ENCODE measurements around the gene FOXO3.
"Not testable (repeated sequence)": the region's sequence is repeated elsewhere in the genome, so short reads cannot be mapped to it uniquely, and the experiment has no call there.

The FOXO3 gene

GRCh38 chr6:108560463-108561308, at the start of gene FOXO3:
TSS of gene FOXO3 (plus strand) at chr6:108560917. CDS start at chr6:108561209, 292 bp downstream.
- peak; percentile 89 for DNase-seq (ENCODE audit: low read depth)

DNA sequence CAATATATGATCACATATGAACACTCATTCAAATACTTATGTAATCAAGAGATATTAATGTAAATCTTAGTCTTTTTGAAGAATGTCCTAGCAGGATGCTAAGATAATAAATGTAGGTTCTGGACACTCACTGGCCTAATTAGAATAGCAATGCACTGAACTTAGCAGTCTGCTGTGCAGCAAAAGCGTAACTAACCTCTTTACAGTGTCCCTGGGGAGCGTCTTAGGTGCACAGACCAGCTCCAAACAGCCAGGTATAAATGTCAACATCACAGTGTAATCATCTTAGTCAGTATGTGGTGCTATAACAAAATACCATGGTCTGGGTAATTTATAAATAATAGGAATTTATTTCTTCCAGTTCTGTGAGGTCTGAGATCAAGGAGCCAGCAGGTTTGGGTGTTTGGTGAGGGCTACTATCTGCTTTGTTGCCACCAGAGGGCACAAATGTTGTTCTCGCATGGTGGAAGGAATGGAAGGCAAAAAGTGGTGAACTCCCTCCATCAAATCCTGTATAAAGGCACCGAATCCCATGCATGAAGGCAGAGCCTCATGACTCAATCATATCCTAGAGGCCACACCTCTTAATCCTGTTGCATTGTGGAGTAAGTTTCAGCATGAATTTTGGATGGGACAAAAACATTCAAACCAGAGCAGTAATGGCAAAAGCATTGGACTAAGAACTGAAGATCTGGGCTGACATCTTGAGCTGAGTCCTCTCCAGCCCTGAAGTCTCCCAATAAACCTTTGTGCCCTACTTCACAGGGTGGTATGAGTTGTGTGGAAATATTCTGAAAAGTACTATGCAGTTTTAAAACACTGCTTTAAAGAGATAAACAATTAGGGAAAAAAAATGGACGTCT, 41.8 kb upstream of the FOXO3 start:
- DNase-seq (ENCODE audit: low read depth), result peak; percentile 55

DNA sequence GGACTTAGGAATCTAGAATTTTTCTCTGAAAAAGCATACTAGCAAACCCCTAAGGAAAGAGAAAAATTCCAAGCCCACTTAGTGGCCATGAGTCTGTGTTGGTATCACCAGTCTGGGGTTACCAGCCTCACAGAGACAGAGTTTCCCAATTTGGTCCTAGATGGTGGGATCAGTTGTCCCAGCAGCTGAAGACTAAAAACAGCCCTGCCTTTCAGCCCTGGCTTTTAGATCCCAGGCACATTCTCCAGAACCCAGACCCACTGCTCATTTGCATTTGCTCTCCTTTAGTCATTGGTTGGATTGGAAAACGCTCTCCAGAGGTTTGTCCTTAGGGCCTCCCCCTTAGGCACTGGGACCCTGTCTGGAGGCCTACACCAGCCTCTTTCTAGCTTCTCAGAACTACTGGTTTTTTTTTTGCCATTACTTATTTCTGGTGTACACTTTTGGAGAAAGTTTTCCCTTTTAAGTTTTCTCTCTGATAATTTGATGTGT, 39.1 kb upstream of the FOXO3 start:
- DNase-seq (ENCODE audit: low read depth), result no peak

- no peak for DNase-seq (ENCODE audit: low read depth)
Observed at GRCh38 chr6:108523697-108524096, 37.0 kb upstream of the FOXO3 start.

GRCh38 chr6:108524528-108525248, 36.0 kb upstream of the FOXO3 start:
- no peak for DNase-seq (ENCODE audit: low read depth)

GRCh38 chr6:108526739-108527174, 34.0 kb upstream of the FOXO3 start:
- peak; percentile 68 for DNase-seq (ENCODE audit: low read depth)

GRCh38 chr6:108528878-108529277, 31.8 kb upstream of the FOXO3 start:
- no peak for DNase-seq (ENCODE audit: low read depth)

DNA sequence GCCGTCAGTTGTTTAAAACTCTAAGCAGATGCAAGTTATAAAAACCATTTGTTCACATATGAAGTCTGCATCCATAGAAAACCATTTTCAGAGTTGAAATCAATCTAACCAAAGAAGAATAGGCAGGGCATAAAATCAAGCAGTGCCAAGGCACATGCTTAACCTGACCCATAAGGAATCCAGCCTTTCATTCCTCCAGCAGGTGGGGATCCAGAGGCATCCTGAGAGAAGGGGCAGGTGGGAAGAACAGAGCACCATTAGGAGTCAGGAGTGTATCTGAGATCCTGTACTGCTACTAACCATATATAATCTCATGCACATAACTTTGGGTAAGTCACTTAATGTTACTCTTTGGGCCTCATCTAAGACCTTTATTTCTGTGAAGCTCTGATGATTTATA, 29.4 kb upstream of the FOXO3 start:
- no peak for DNase-seq (ENCODE audit: low read depth)

- no peak for DNase-seq (ENCODE audit: low read depth)
Observed at GRCh38 chr6:108535114-108535742, 25.5 kb upstream of the FOXO3 start.

DNA sequence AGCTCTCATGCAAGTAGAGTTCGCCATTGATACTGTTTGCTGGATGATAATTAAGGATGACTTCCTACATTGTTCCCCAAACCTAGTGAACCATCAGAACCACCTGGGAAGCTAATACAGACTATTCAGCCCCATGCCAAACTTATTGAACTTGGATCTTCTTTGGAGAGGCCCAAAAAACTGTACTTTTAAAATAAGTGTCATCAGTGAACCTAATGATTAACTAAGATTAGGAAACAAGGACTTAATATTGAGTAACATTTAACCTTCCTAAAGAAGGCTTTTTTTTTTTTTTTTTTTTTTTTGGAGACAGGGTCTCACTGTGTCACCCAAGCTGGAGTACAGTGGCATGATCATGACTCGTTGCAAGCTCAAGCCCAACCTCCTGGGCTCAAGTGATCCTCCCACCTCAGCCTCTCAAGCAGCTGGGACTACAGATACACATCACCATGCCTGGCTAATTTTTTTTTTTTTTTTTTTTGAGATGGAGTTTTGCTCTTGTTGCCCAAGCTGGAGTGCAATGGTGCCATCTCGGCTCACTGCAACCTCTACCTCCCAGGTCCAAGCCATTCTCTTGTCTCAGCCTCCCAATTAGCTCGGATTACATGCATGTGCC, 24.7 kb upstream of the FOXO3 start:
- not testable (repeated sequence) for DNase-seq (ENCODE audit: low read depth)

DNA sequence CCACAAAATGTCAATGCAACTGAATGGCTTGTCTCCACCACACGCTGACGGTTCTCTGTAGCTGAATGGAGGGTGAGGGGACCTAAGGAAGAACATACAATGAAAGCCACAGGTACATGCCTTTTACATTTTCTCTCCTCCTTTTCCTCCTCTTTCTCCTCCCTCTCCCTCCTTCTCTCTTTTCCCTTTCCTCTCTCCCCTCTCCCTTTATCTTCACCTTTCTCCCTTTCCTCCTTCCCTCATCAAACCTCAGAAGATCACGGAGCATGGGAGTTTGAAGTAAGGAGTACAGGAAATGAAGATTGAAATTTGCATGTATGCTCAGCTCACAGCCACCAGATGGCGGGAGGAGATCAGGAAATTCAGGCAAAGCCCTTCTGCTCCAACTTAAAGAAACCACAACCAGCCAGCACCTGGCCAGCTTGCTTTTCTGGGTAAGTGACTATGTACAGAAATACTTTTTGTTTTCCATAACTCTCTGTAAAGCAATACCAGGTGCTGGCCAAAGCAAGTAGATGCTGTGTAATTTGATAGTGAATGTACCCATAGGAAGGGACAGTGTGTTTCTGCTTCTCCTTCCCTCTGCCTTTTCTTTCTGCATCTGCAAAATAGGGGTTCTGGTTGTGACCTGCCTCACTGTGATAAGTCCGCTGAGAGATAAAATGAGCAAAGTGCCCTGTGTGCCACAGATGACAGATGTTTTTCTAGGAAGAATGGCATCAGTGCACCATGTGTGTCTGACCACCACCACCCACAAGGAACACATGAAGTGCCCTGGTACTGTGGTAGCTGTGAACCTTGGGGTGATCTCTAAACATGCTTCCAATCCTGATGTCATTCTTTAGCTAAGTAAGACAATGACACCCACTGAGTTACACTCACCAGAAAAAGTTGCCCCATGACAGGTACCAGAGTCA, 18.6 kb upstream of the FOXO3 start:
- peak; percentile 81 for DNase-seq (ENCODE audit: low read depth)

DNA sequence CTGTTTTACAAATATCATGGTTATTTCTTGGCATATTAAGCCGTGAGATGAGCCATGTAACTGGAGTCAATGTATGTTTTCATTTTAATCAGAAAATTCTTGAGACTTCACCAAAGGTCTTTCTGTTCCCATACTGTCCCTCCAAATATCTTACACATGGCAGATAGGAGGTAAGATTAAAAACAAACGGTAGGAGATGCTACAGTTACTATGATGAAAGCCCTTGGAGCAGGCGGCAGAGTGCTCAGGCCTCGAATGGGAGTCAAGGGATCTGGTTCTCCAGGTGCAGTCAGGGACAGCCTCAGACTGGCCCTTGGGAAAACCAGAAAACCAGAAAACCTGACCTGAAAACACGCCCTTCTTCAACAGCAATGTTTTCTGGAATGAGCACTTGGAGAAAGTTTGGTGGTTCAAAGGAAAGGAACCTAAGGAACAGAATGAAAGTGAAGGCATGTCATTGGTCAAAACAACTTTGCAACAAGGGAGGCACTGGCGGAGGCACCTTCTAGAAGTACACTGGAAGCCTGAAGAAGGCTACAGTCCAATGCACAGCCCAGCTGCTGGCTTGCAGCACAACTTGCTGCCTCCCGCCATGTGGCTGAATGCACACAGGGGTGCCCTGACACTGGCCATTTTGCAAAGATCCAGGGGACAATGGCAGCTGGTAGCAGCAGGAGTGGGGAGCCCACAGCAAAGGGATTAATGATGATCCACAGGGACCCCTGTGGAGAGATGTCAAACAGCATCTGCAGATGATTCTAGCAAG, 17.4 kb upstream of the FOXO3 start:
- no peak for DNase-seq (ENCODE audit: low read depth)

GRCh38 chr6:108544606-108545005, 16.1 kb upstream of the FOXO3 start:
- DNase-seq (ENCODE audit: low read depth), result no peak

- no peak for DNase-seq (ENCODE audit: low read depth)
Observed at GRCh38 chr6:108546079-108547049, 14.4 kb upstream of the FOXO3 start.

GRCh38 chr6:108549241-108549640, 11.5 kb upstream of the FOXO3 start:
- DNase-seq (ENCODE audit: low read depth), result no peak

GRCh38 chr6:108549741-108550140, 11.0 kb upstream of the FOXO3 start:
- peak; percentile 29 for DNase-seq (ENCODE audit: low read depth)

- DNase-seq (ENCODE audit: low read depth), result no peak
Observed at GRCh38 chr6:108550256-108550655, 10.5 kb upstream of the FOXO3 start.

DNA sequence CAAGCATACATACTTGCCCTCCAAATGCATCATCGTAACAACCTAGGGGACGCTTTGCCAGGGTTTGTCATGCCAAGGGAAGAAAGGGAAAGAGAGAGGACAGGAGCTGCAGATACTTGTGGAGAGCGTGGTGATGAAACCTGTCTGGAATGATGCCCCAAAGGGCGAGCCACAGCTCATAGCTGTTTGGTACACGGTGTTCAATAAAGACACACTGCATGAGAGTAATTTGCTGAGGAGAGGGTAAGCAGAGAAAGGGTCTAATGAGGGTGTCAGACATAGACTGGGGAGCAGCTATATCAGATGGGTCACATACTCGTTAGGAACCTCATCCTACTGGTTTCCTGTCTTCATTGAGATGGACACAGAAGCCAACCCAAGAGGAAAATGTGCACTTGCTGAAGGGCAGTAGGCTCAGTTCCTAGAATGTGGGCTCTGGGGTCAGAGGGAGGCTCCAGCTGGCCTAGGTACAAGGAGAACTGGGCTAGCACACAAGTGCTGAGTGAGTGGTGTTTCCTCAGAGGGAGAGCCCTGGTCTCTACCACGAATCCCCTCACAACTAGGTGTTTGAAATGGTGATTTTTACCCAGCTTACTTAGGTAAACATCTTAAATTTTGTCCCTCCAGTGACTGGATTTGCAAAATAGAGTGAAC, 5.2 kb upstream of the FOXO3 start:
- DNase-seq (ENCODE audit: low read depth), result no peak

Measured in ELR (cell line).